Measurements from ENCODE around the gene IL31. TPM values are rescaled to one million over a fixed set of nuclear protein-coding genes. Genes with fewer than 3 reads are reported as not detected.

The IL31 gene
- total and polyA plus RNA-seq, 8 donors: not detected

GRCh38 chr12:122125452-122126341 is 48.3 kb downstream of the IL31 start:
- TF ChIP-seq, protein P1, sequence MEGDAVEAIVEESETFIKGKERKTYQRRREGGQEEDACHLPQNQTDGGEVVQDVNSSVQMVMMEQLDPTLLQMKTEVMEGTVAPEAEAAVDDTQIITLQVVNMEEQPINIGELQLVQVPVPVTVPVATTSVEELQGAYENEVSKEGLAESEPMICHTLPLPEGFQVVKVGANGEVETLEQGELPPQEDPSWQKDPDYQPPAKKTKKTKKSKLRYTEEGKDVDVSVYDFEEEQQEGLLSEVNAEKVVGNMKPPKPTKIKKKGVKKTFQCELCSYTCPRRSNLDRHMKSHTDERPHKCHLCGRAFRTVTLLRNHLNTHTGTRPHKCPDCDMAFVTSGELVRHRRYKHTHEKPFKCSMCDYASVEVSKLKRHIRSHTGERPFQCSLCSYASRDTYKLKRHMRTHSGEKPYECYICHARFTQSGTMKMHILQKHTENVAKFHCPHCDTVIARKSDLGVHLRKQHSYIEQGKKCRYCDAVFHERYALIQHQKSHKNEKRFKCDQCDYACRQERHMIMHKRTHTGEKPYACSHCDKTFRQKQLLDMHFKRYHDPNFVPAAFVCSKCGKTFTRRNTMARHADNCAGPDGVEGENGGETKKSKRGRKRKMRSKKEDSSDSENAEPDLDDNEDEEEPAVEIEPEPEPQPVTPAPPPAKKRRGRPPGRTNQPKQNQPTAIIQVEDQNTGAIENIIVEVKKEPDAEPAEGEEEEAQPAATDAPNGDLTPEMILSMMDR (IDR thresholded peaks at IDR 0.05): no peak
- DNase-seq (peak in 1 of 4 donors; percentile 58), ATAC-seq (no peak)
- no peak overlapping the region for H3K4me3 ChIP-seq
- H3K27me3 ChIP-seq: no peaks in the 10 kb centered on the region
- no peaks in the 10 kb centered on the region for H3K9me3 ChIP-seq
- peaks cover 0 to 34% of the 10 kb centered on the region in 2 donors for H3K4me1 ChIP-seq
- no peak overlapping the region for H3K27ac ChIP-seq
- intact Hi-C loops (cut with DNase I): loop anchor here in 1 of 2 donors (5.0 kb wide), 1 partner anchor 68 kb away; no protein-coding TSS in a partner anchor
- peaks cover 0 to 37% of the 10 kb centered on the region in 2 donors for H3K36me3 ChIP-seq

- peaks cover 0 to 24% of the 10 kb centered on the region in 2 donors for H3K36me3 ChIP-seq
- intact Hi-C loops (cut with DNase I): no loop called here
- H3K4me1 ChIP-seq: peaks cover 0 to 37% of the 10 kb centered on the region in 2 donors
- DNase-seq (peak in 1 of 4 donors; percentile 39), ATAC-seq (no peak)
- no peak overlapping the region for H3K27ac ChIP-seq
- no peaks in the 10 kb centered on the region for H3K27me3 ChIP-seq
- H3K9me3 ChIP-seq: no peaks in the 10 kb centered on the region
- no peak overlapping the region for H3K4me3 ChIP-seq
- TF ChIP-seq, protein P1 (IDR thresholded peaks at IDR 0.05): no peak
Observed at GRCh38 chr12:122124370-122124769, 49.7 kb downstream of the IL31 start.

DNA sequence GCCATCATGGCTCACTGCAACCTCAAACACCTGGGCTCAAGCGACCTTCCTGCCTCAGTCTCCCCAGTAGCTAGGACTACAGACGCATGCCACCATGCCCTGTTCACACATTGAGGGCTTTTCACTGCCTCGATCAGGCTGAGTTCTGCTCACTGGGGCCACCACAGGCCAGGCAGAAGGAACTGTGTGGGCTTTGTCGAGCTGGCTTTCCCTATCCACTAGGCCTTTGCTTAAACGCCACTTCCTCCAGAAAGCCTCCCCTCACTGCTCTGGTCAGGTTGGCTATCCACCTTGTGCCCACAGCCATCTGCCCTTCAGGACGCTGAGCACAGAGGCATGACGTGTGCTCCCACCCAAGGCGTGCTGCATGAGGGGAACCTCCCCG is 50.3 kb downstream of the IL31 start:
- TF ChIP-seq, protein P1 (IDR thresholded peaks at IDR 0.05): no peak
- intact Hi-C loops (cut with DNase I): loop anchor here in 1 of 2 donors (2.0 kb wide), 1 partner anchor 71 kb away; no protein-coding TSS in a partner anchor
- H3K36me3 ChIP-seq: peaks cover 0 to 18% of the 10 kb centered on the region in 2 donors

GRCh38 chr12:122123051-122123760 is 50.8 kb downstream of the IL31 start:
- DNase-seq (peak; percentile 56 to 74 (median 69)), ATAC-seq (peak; percentile 78)
- no peaks in the 10 kb centered on the region for H3K9me3 ChIP-seq
- TF ChIP-seq, protein P1 (IDR thresholded peaks at IDR 0.05): peak; percentile 62 to 68
- H3K4me1 ChIP-seq: peaks cover 0 to 37% of the 10 kb centered on the region in 2 donors
- no peak overlapping the region for H3K27ac ChIP-seq
- no peaks in the 10 kb centered on the region for H3K27me3 ChIP-seq
- H3K36me3 ChIP-seq: peaks cover 0 to 13% of the 10 kb centered on the region in 2 donors
- no peak overlapping the region for H3K4me3 ChIP-seq
- intact Hi-C loops (cut with DNase I): loop anchor here in 1 of 2 donors (2.0 kb wide), 1 partner anchor 70 kb away; no protein-coding TSS in a partner anchor

More for the DNA sequence above, 50.3 kb downstream of the IL31 start:
- Histone ChIP-seq H3K27ac (no peak overlapping the region), H3K9me3 (no peaks in the 10 kb centered on the region), H3K4me3 (no peak overlapping the region), H3K4me1 (peaks cover 0 to 37% of the 10 kb centered on the region in 2 donors), H3K27me3 (no peaks in the 10 kb centered on the region)
- no peak for ATAC-seq
- DNase-seq: peak in 1 of 4 donors; percentile 20

Other genes with a start within 250 kb of the IL31 start
- 10 to 100 TPM in 1 of 2 donors, 1 to 10 TPM in 1; 7.0 to 11.1 TPM for gene BCL7A, start 152.3 kb downstream of the IL31 start, total RNA-seq
- gene BCL7A, start 152.3 kb downstream of the IL31 start, polyA plus RNA-seq (ENCODE audit: insufficient read length in 6 of 6): 10 to 100 TPM; 15.9 to 18.4 (median 17.3) TPM
- gene MLXIP, start 95.5 kb downstream of the IL31 start, total RNA-seq: 10 to 100 TPM; 48.1 to 62.6 TPM
- 10 to 100 TPM; 72.8 to 98.7 (median 81.7) TPM for gene MLXIP, start 95.5 kb downstream of the IL31 start, polyA plus RNA-seq (ENCODE audit: insufficient read length in 6 of 6)
- 1 to 10 TPM in 1 of 2 donors, under 1 TPM in 1; 0.70 to 2.1 TPM for gene LRRC43, start 8.9 kb upstream of the IL31 start, total RNA-seq
- 1 to 10 TPM; 1.3 to 3.3 (median 2.6) TPM for gene LRRC43, start 8.9 kb upstream of the IL31 start, polyA plus RNA-seq (ENCODE audit: insufficient read length in 6 of 6)
- under 1 TPM; 0.23 to 0.42 TPM for gene B3GNT4, start 29.5 kb upstream of the IL31 start, total RNA-seq
- 1 to 10 TPM in 3 of 6 donors, under 1 TPM in 3; 0.22 to 1.6 (median 1.1) TPM for gene B3GNT4, start 29.5 kb upstream of the IL31 start, polyA plus RNA-seq (ENCODE audit: insufficient read length in 6 of 6)
- gene DIABLO, start 51.8 kb upstream of the IL31 start, total RNA-seq: 10 to 100 TPM; 34.6 to 34.7 TPM
- gene DIABLO, start 51.8 kb upstream of the IL31 start, polyA plus RNA-seq (ENCODE audit: insufficient read length in 6 of 6): 10 to 100 TPM; 52.4 to 63.8 (median 58.8) TPM
- 10 to 100 TPM; 18.7 to 21.4 TPM for gene VPS33A, start 92.3 kb upstream of the IL31 start, total RNA-seq
- 10 to 100 TPM; 13.3 to 17.2 (median 16.3) TPM for gene VPS33A, start 92.3 kb upstream of the IL31 start, polyA plus RNA-seq (ENCODE audit: insufficient read length in 6 of 6)
- gene CLIP1, start 248.4 kb upstream of the IL31 start, total RNA-seq: 100 to 1,000 TPM in 1 of 2 donors, 10 to 100 TPM in 1; 85.1 to 104 TPM
- 10 to 100 TPM; 31.2 to 34.2 (median 32.7) TPM for gene CLIP1, start 248.4 kb upstream of the IL31 start, polyA plus RNA-seq (ENCODE audit: insufficient read length in 6 of 6)

Data from left lung (tissue), 10 donors.